Sigmoid colon (tissue), 4 donors: Measurements from ENCODE around the gene USP2.

Experiments
- CTCF ChIP-seq, 4 experiments: fragments of 450-650 bp in 3 of 4; fragments of 200-600 bp in 1 of 4; IDR thresholded peaks; one replicate each; pipeline ENCODE4 v1.5.1; 2016 to 2019; ENCODE audit warnings: antibody characterized with exemption in 4 of 4, mild to moderate bottlenecking in 3 of 4, moderate library complexity in 2 of 4
- POLR2A ChIP-seq, 2 donors: fragments of 450-650 bp; IDR thresholded peaks; one replicate each; pipeline ENCODE4 v1.6.1; 2016; ENCODE audit warnings: antibody characterized with exemption in 2 of 2, mild to moderate bottlenecking in 2 of 2, moderate library complexity in 2 of 2
- POLR2AphosphoS5 ChIP-seq, 4 donors: sonication (generic); formaldehyde crosslinking; IDR thresholded peaks; one replicate each; pipeline ENCODE4 v1.6.1; 2017; ENCODE audit warnings: antibody characterized with exemption in 4 of 4

- TF ChIP-seq CTCF (IDR thresholded peaks at IDR 0.05) = no peak
- no peak for TF ChIP-seq POLR2A (IDR thresholded peaks at IDR 0.05)
- peak in 3 of 4 donors; percentile 41 to 73 (median 49) for TF ChIP-seq POLR2AphosphoS5 (IDR thresholded peaks at IDR 0.05)
Observed at GRCh38 chr11:119375337-119376196, 5.9 kb downstream of the USP2 start.
